GM23248 (cell line): ENCODE data around the gene HOXA3. TPM values are rescaled to one million over a fixed set of nuclear protein-coding genes. Genes with fewer than 3 reads are reported as not detected.

Experiments used
- DNase-seq: peaks from one replicate; pipeline ENCODE4 v3.0.0-alpha.2; 2015
- H2AFZ ChIP-seq: fragments of 200-600 bp; sonication (generic); 2 replicates; pipeline ENCODE4 v1.6.1; 2016; ENCODE audit warnings: antibody characterized with exemption
- H3F3A ChIP-seq: fragments of 200-600 bp; sonication (generic); 2 replicates; pipeline ENCODE4 v1.6.1; 2016; ENCODE audit warnings: mild to moderate bottlenecking, antibody characterized with exemption, mixed run types; ENCODE audit not compliant: insufficient read depth
- H3K27ac ChIP-seq: fragments of 200-600 bp; sonication (generic); 2 replicates; pipeline ENCODE4 v1.5.1; 2016; ENCODE audit warnings: mild to moderate bottlenecking
- H3K27me3 ChIP-seq: fragments of 200-600 bp; sonication (generic); replicated peaks from 2 replicates; pipeline ENCODE4 v1.6.1; 2016; ENCODE audit warnings: mild to moderate bottlenecking; ENCODE audit not compliant: insufficient read depth
- H3K36me3 ChIP-seq: fragments of 200-600 bp; sonication (generic); 2 replicates; pipeline ENCODE4 v1.6.1; 2016; ENCODE audit warnings: low read depth, mild to moderate bottlenecking
- H3K4me1 ChIP-seq: fragments of 200-600 bp; sonication (generic); 2 replicates; pipeline ENCODE4 v1.6.1; 2016; ENCODE audit warnings: mild to moderate bottlenecking; ENCODE audit not compliant: insufficient read depth
- H3K4me2 ChIP-seq: fragments of 200-600 bp; sonication (generic); one replicate; pipeline ENCODE4 v1.6.1; 2016; ENCODE audit warnings: mild to moderate bottlenecking; ENCODE audit not compliant: unreplicated experiment
- H3K4me3 ChIP-seq: fragments of 200-600 bp; sonication (generic); 2 replicates; pipeline ENCODE4 v1.5.1; 2016; ENCODE audit warnings: mild to moderate bottlenecking
- H3K79me2 ChIP-seq: fragments of 200-600 bp; sonication (generic); 2 replicates; pipeline ENCODE4 v1.6.1; 2016; ENCODE audit warnings: mild to moderate bottlenecking; ENCODE audit not compliant: insufficient read depth
- H3K9ac ChIP-seq: fragments of 200-600 bp; sonication (generic); 2 replicates; pipeline ENCODE4 v1.6.1; 2016; ENCODE audit warnings: mild to moderate bottlenecking
- H3K9me2 ChIP-seq: fragments of 200-600 bp; sonication (generic); 2 replicates; pipeline ENCODE4 v1.6.1; 2016; ENCODE audit warnings: mixed run types, mild to moderate bottlenecking, moderate library complexity; ENCODE audit not compliant: insufficient read depth
- H3K9me3 ChIP-seq: fragments of 200-600 bp; sonication (generic); one replicate; pipeline ENCODE4 v1.6.1; 2017; ENCODE audit warnings: low read depth
- H4K20me1 ChIP-seq: fragments of 200-600 bp; sonication (generic); 2 replicates; pipeline ENCODE4 v1.6.0; 2016; ENCODE audit not compliant: insufficient read depth
- EZH2 ChIP-seq: fragments of 200-600 bp; sonication (generic); IDR thresholded peaks from 2 replicates; pipeline ENCODE4 v1.6.1; 2018; ENCODE audit warnings: antibody characterized with exemption, mild to moderate bottlenecking; ENCODE audit not compliant: insufficient read depth, poor library complexity, severe bottlenecking
- EZH2phosphoT487 ChIP-seq: fragments of 200-600 bp; sonication (generic); IDR thresholded peaks from 2 replicates; pipeline ENCODE4 v1.6.1; 2018; ENCODE audit warnings: antibody characterized with exemption, moderate library complexity, mild to moderate bottlenecking, low read depth; ENCODE audit not compliant: insufficient read depth
- WGBS, 2 experiments: methylation state at CpG; one replicate each; pipeline ENCODE4 v1.1.6; 2015 to 2017; ENCODE audit warnings: low lambda C conversion rate in 2 of 2, low coverage in 1 of 2; ENCODE audit errors: missing lambda C conversion rate in 2 of 2; 5-methylcytosine and 5-hydroxymethylcytosine counted together
- in situ Hi-C: fragments of 300-500 bp; cut with MboI; formaldehyde crosslinking; loops from 2 replicates; pipeline ENCODE4 v1.15.0; 2020
- polyA plus RNA-seq: library from polyadenylated mRNA; unstranded; fragments of >200 nt; fragmentation: Nextera tagmentation; extraction: Ambion mirVana; gene quantifications from 2 replicates; pipeline ENCODE4 v1.2.1, GENCODE V29; 2016
- total RNA-seq: library from RNA; depleted of rRNA; stranded (reverse); fragments of >200 nt; shearing (Covaris generic); gene quantifications from 2 replicates; pipeline ENCODE4 v1.2.3, GENCODE V29; 2014

HOXA3 gene
- total and polyA plus RNA-seq, 2 experiments from 2014 or later: 1.2 to 2.1 TPM

GRCh38 chr7:27132978-27133377 is 19.4 kb downstream of the HOXA3 start:
- peaks cover 7% of the 10 kb centered on the region; the same call in 1 of the 2 replicates for H3K36me3 ChIP-seq
- TF ChIP-seq EZH2phosphoT487 (no peak), EZH2 (no peak)

GRCh38 chr7:27132214-27132613 is 20.2 kb downstream of the HOXA3 start:
- H3K4me1 ChIP-seq: peaks cover 23% of the 10 kb centered on the region
- 95 to 98% methylated on average over 2 of the region's 2 CpGs for WGBS, 2 experiments
- H3K36me3 ChIP-seq: 0 out of 2 replicates have a peak, but pooled peaks cover under 1% of the 10 kb centered on the region
- H3F3A ChIP-seq: peaks cover 39% of the 10 kb centered on the region
- no peak overlapping the region for H3K27ac ChIP-seq
- H3K9ac ChIP-seq: no peak overlapping the region
- DNase-seq: no peak
- TF ChIP-seq EZH2 (no peak), EZH2phosphoT487 (no peak)
- no peak overlapping the region for H3K4me3 ChIP-seq
- no peaks in the 10 kb centered on the region for H3K9me2 ChIP-seq
- in situ Hi-C loops: no loop called here
- H4K20me1 ChIP-seq: no peaks in the 10 kb centered on the region
- no peak overlapping the region for H2AFZ ChIP-seq
- H3K79me2 ChIP-seq: peaks cover 69% of the 10 kb centered on the region
- H3K4me2 ChIP-seq: no peak overlapping the region
- H3K27me3 ChIP-seq: no peaks in the 10 kb centered on the region
- no peaks in the 10 kb centered on the region for H3K9me3 ChIP-seq

More at GRCh38 chr7:27132978-27133377, 19.4 kb downstream of the HOXA3 start:
- Histone ChIP-seq H3K27ac (no peak overlapping the region), H2AFZ (no peak overlapping the region), H3K4me3 (no peak overlapping the region), H3K9me2 (no peaks in the 10 kb centered on the region), H3K9me3 (no peaks in the 10 kb centered on the region), H4K20me1 (no peaks in the 10 kb centered on the region), H3K27me3 (no peaks in the 10 kb centered on the region), H3K4me2 (no peak overlapping the region), H3K4me1 (peaks cover 23% of the 10 kb centered on the region), H3K9ac (no peak overlapping the region), H3K79me2 (peaks cover 70% of the 10 kb centered on the region), H3F3A (peaks cover 39% of the 10 kb centered on the region)
- DNase-seq: no peak
- 81 to 83% methylated on average over 6 of the region's 6 CpGs for WGBS, 2 experiments
- in situ Hi-C loops: no loop called here

GRCh38 chr7:27131390-27131819 is 21.0 kb downstream of the HOXA3 start:
- Histone ChIP-seq H3K79me2 (peaks cover 61% of the 10 kb centered on the region), H3K36me3 (no peaks in the 10 kb centered on the region), H3K9ac (peak overlapping the region; percentile 89), H3K9me3 (no peaks in the 10 kb centered on the region), H4K20me1 (no peaks in the 10 kb centered on the region), H2AFZ (peak overlapping the region; percentile 78), H3K4me3 (peak overlapping the region; percentile 78), H3K4me1 (peaks cover 23% of the 10 kb centered on the region), H3K4me2 (peak overlapping the region; percentile 80), H3K9me2 (no peaks in the 10 kb centered on the region), H3K27ac (peak overlapping the region; percentile 70), H3F3A (peaks cover 39% of the 10 kb centered on the region), H3K27me3 (no peaks in the 10 kb centered on the region)
- no peak for TF ChIP-seq EZH2phosphoT487
- no peak for TF ChIP-seq EZH2
- peak; percentile 58 for DNase-seq
- 16 to 18% methylated on average over 12 of the region's 12 CpGs for WGBS, 2 experiments
- in situ Hi-C loops: no loop called here

- H3K9ac ChIP-seq: peak within 1 kb of the TSS; percentile 89
- H3K9me3 ChIP-seq: no peaks in the 10 kb centered on the region
- H4K20me1 ChIP-seq: no peaks in the 10 kb centered on the region
- peak within 1 kb of the TSS; percentile 80 for H3K4me2 ChIP-seq
- peak within 1 kb of the TSS; percentile 70 for H3K27ac ChIP-seq
- no peaks in the 10 kb centered on the region for H3K9me2 ChIP-seq
- in situ Hi-C loops: no loop called here
- TF ChIP-seq EZH2phosphoT487: no peak
- no peak for TF ChIP-seq EZH2
- peak; percentile 98 for DNase-seq
- WGBS, 2 experiments: 2 to 3% methylated on average over 53 to 60 of the region's 67 CpGs
- peak within 1 kb of the TSS; percentile 78 for H3K4me3 ChIP-seq
- H2AFZ ChIP-seq: peak within 1 kb of the TSS; percentile 79
- H3K79me2 ChIP-seq: peaks cover 55% of the 10 kb centered on the region
- H3K4me1 ChIP-seq: peaks cover 23% of the 10 kb centered on the region
- H3F3A ChIP-seq: peaks cover 37% of the 10 kb centered on the region
- no peaks in the 10 kb centered on the region for H3K27me3 ChIP-seq
- H3K36me3 ChIP-seq: no peaks in the 10 kb centered on the region
These were observed 21.6 kb downstream of the HOXA3 start, which contains the start of gene HOXA4 for GRCh38 chr7:27130540-27131389. TSS of gene HOXA4 (minus strand) at chr7:27130757. CDS start at chr7:27130733, 24 bp downstream.
